Upper lobe of right lung (tissue), 1 donor: ENCODE measurements around the gene KCNV2. TPM values are rescaled to one million over a fixed set of nuclear protein-coding genes. Genes with fewer than 3 reads are reported as not detected.

ENCODE experiments used
- ATAC-seq: fragments of 200-7000 bp; cut with Tn5 transposase; one replicate; pipeline ENCODE4 v1.9.1; 2020; ENCODE audit warnings: mild to moderate bottlenecking, moderate library complexity
- DNase-seq: peaks from one replicate; pipeline ENCODE4 v3.0.0-alpha.2; 2020
- H3K27ac ChIP-seq: fragments of 200-600 bp; one replicate; pipeline ENCODE4 v1.8.0; 2022
- H3K27me3 ChIP-seq: fragments of 200-600 bp; one replicate; pipeline ENCODE4 v1.8.0; 2022; ENCODE audit warnings: mild to moderate bottlenecking
- H3K36me3 ChIP-seq: fragments of 200-600 bp; one replicate; pipeline ENCODE4 v1.8.0; 2022
- H3K4me1 ChIP-seq: fragments of 200-600 bp; one replicate; pipeline ENCODE4 v1.8.0; 2022
- H3K4me3 ChIP-seq: fragments of 200-600 bp; one replicate; pipeline ENCODE4 v1.8.0; 2022; ENCODE audit warnings: mild to moderate bottlenecking
- H3K9me3 ChIP-seq: fragments of 200-600 bp; one replicate; pipeline ENCODE4 v1.8.0; 2022
- intact Hi-C: fragments of 100-400 bp; cut with DNase I; formaldehyde crosslinking; loops from one replicate; pipeline ENCODE4 v1.11.0; 2022
- total RNA-seq: library from RNA; stranded (reverse); fragmentation: NEBNext Ultra II Directional; extraction: Animal tissue kit (Norgen Biotek cat#: 25700); gene quantifications from one replicate; pipeline ENCODE4 v1.2.1, GENCODE V29; 2021
- TF ChIP-seq, protein P1 (sequence below): fragments of 200-600 bp; IDR thresholded peaks from one replicate; pipeline ENCODE4 v1.8.0; 2022; ENCODE audit warnings: antibody characterized with exemption
- donor health status: DM: no; HTN: yes; CAD: no; lungs with severe emphysema.

Gene KCNV2
- total RNA-seq, 1 donor from 2014 or later, result not detected

DNA sequence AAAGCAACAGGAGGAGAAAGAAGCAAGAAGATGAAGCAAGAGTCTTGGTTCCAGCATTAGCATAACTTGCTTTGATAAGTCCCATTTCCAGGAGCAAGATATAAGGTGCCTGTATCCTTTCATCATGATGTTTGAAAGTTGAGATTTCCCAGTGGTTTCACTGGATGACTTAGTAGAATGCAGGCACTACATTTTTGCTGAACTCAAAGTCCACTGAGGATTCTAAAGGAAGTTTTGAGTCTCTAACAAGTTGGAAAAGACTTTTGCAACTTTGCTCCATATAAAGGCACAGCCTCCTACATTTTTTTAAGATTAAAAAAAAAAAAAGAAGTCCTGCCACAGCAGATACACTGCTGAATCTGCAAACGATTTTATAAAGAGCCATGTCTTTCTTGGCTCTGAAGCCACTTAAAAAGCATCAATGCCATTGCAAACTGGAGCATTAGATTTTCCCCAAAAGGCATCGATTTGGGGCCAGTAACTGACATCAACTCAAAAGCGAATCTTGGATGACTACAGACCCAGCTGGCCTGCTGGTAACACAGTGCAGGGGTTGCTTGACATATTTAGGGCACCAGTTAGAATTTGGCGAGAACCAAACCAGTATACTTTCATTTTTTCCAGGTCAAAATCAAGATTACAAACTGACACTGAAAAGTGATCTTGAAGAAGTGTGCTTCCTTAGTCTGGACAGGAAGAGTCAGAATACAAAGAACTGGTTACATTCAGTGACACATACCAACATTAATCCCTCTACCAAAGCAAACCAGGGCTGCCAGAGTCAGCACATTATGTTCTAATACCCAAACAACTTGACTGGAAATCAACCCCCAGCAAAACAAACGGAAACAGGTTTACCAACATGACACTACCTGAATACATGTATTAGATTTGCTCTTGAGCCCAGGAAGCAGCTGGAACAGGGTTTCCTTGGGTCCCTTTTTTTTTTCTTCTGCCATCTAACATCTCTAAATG, 39.1 kb upstream of the KCNV2 start:
- H3K27me3 ChIP-seq, result no peaks in the 10 kb centered on the region
- intact Hi-C loops, result no loop called here
- TF ChIP-seq, protein P1, sequence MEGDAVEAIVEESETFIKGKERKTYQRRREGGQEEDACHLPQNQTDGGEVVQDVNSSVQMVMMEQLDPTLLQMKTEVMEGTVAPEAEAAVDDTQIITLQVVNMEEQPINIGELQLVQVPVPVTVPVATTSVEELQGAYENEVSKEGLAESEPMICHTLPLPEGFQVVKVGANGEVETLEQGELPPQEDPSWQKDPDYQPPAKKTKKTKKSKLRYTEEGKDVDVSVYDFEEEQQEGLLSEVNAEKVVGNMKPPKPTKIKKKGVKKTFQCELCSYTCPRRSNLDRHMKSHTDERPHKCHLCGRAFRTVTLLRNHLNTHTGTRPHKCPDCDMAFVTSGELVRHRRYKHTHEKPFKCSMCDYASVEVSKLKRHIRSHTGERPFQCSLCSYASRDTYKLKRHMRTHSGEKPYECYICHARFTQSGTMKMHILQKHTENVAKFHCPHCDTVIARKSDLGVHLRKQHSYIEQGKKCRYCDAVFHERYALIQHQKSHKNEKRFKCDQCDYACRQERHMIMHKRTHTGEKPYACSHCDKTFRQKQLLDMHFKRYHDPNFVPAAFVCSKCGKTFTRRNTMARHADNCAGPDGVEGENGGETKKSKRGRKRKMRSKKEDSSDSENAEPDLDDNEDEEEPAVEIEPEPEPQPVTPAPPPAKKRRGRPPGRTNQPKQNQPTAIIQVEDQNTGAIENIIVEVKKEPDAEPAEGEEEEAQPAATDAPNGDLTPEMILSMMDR, result no peak
- no peaks in the 10 kb centered on the region for H3K36me3 ChIP-seq
- H3K27ac ChIP-seq, result no peak overlapping the region
- H3K9me3 ChIP-seq, result no peaks in the 10 kb centered on the region
- no peak for DNase-seq
- H3K4me3 ChIP-seq, result no peak overlapping the region
- H3K4me1 ChIP-seq, result no peaks in the 10 kb centered on the region
- peak; percentile 28 for ATAC-seq

DNA sequence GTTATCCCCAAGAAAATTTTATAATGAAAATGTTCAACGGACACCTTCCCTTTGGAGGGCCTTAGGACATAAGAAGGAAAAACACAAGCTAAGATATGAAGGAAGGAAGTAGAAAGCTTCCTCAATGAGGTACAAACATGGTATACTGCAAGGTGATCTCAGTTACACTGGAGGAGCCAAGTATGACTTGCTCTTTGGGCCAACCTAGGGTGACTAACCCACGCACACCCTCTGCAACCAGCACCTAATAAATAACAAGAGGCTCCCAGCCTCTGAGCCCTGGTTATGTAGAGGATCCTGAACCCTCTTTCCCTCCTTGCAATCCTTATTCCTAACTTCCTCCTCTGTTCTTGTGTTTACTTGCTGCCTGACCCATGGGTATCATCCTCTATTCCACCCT, 38.3 kb upstream of the KCNV2 start:
- Histone ChIP-seq H3K4me3 (no peak overlapping the region), H3K9me3 (no peaks in the 10 kb centered on the region), H3K27me3 (no peaks in the 10 kb centered on the region), H3K27ac (no peak overlapping the region), H3K4me1 (no peaks in the 10 kb centered on the region), H3K36me3 (no peaks in the 10 kb centered on the region)
- ATAC-seq (no peak), DNase-seq (no peak)
- TF ChIP-seq, protein P1, result no peak
- intact Hi-C loops, result no loop called here

DNA sequence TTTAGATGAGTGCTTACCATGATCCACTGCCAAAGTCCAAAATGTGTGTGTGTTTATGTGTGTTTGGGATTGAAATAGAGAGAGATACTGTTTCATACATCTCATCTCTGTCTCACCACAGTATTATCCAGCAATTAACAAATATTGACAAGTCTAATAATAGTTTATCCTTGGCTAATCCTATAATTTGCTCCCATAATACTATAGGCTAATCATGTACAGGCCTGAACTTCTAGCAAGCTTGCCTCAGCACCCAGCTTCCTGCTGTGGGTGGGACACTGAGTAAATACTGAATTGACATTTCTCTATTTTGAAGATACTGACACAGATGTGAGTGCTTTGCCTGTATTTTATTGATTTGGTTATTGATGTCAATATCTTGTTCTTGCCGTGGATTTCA, 35.3 kb upstream of the KCNV2 start:
- TF ChIP-seq, protein P1, result no peak
- H3K9me3 ChIP-seq, result no peaks in the 10 kb centered on the region
- H3K4me1 ChIP-seq, result no peaks in the 10 kb centered on the region
- DNase-seq (no peak), ATAC-seq (no peak)
- H3K27ac ChIP-seq, result no peak overlapping the region
- intact Hi-C loops, result no loop called here
- H3K27me3 ChIP-seq, result no peaks in the 10 kb centered on the region
- no peak overlapping the region for H3K4me3 ChIP-seq
- H3K36me3 ChIP-seq, result no peaks in the 10 kb centered on the region

DNA sequence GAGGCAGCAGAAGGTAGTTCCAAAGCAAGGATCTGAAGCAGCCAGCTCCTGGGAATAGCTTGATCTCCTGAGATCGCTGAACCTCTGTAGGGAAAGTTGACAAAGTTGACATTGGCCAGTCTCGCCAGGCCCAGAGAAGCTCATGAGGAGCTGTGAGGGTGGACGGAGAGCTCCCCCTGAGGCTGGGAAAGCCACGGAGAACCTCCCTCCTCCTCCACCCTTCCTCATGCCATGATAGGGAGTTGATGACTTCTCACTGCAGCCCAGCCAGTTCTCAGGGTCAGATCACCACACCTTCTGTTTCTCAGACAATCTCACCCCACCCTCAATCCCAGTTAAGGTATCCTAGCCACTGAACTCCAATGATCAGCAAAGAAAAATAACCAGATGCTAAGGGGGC, 30.4 kb upstream of the KCNV2 start:
- H3K27ac ChIP-seq, result no peak overlapping the region
- ATAC-seq (no peak), DNase-seq (no peak)
- H3K4me1 ChIP-seq, result no peaks in the 10 kb centered on the region
- TF ChIP-seq, protein P1, result no peak
- no peaks in the 10 kb centered on the region for H3K27me3 ChIP-seq
- no peak overlapping the region for H3K4me3 ChIP-seq
- H3K9me3 ChIP-seq, result no peaks in the 10 kb centered on the region
- no peaks in the 10 kb centered on the region for H3K36me3 ChIP-seq
- intact Hi-C loops, result no loop called here

DNA sequence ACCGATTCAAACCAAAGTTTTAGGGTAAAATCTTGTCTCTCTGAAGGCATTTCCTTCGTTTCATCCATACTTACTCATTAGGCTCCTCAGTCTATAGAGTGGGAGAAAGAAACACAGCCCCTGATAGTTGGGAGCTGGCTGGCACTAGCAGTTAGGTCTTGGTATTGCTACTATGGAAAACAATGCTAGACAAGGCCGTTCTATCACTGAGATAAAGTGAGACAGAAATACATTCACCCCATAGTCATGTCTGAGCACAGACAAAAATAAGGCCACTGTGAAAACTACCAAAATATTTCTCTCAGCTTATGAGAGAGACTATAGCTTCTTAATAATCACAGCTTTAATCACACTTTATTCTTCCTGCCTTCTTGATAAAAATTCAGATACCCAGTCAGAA, 28.7 kb upstream of the KCNV2 start:
- intact Hi-C loops, result no loop called here
- no peaks in the 10 kb centered on the region for H3K9me3 ChIP-seq
- no peak overlapping the region for H3K4me3 ChIP-seq
- ATAC-seq (no peak), DNase-seq (no peak)
- H3K27ac ChIP-seq, result no peak overlapping the region
- no peaks in the 10 kb centered on the region for H3K36me3 ChIP-seq
- no peaks in the 10 kb centered on the region for H3K4me1 ChIP-seq
- TF ChIP-seq, protein P1, result no peak
- H3K27me3 ChIP-seq, result no peaks in the 10 kb centered on the region
